ENCODE measurements around the gene NAALAD2.
A peak's percentile ranks its signal among the peaks of the same experiment; 100 is the strongest.
"Not testable (repeated sequence)": the region's sequence is repeated elsewhere in the genome, so short reads cannot be mapped to it uniquely, and the experiment has no call there.

NAALAD2 gene

GRCh38 chr11:90197377-90197776 is 62.9 kb downstream of the NAALAD2 start:
- no peak for DNase-seq

GRCh38 chr11:90202342-90202741 is 67.9 kb downstream of the NAALAD2 start:
- DNase-seq = no peak

GRCh38 chr11:90204407-90204806 is 69.9 kb downstream of the NAALAD2 start:
- no peak for DNase-seq

DNA sequence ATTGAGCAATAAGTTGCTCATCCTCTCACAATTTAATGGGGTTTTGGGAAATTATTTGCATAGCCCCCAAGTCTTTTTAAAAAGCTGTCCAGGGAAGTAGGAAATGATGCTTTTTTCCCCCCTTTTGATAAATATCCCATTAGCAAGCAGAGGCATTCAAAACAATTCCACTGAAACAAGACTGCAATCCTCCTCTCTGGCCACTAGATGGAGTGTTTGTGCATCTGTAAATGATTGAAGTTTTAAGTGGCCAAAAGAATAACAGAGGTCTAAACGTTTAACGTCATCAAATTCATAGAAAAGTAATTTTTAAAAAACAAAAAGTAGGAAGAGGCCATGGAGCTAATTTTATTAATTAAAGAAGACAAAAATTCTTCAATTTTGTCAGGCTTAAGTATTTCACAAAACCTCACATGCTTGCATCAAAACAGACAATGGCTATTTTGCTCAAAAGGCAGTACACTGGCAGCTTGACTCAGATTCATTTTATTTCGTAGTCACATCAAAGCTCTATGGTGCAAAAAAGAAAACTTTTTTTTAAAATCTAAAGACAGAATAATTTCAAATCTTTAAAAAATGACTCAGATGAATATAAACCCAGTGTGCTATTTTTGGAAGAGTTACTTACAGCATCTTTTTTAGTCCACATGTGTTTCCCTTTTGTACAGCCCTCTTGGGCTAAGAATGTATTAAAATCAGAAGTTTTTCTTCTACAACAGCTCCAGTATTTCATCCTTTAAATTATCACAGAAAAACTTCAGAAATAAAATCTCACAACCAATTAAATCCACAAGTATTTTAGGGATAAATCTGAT is 70.6 kb downstream of the NAALAD2 start:
- DNase-seq = no peak

DNA sequence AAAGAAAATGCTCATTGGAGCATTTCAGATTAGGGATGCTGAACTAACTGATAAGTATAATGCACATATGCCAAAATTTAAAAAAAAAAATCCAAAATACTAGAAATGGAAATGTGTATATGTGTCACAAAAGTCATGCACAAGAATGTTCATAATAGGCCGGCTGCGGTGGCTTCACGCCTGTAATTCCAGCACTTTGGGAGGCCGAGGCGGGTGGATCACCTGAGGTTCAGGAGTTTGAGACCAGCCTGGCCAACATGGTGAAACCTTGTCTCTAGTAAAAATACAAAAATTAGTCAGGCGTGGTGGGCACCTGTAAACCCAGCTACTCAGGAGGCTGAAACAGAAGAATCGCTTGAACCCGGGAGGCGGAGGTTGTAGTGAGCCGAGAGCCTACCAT is 73.5 kb downstream of the NAALAD2 start:
- not testable (repeated sequence) for DNase-seq

DNA sequence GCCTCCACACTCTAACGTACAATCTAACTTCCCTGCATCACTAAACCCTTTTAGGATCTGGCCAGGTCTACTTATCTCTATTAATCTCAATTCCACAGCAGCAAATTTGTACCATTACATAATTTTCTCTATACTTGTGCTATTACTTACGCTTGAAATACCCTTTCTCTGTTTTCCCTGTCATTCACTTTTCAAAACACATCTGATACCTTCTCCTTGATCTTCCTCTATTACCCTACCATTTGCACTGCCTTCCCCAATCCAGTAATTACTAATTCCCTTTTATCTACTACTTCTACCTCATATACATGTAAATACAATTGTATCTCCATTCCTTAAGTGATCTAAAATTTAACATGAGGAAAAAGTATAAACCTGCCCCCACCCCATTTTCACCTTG is 74.4 kb downstream of the NAALAD2 start:
- DNase-seq = no peak

- DNase-seq = no peak
Observed at GRCh38 chr11:90213322-90213721, 78.9 kb downstream of the NAALAD2 start.

DNA sequence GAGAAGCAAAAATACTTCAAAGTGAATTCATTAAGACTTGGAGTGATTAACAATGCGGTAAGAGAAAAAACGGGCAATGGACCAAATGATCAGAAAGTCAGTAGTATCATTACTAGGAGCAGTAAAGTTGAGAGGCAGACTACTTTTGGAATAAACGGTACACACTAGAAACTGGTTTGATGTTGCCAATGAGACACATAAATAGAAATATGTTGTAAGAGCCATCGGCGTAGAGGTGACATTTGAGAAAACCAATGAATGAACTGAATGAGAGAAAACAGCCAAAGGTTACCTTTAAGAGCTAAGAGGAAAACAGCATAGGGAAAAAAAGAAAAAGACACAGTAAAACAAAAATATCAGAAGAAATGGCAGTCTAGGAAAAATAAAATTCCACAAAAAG is 82.1 kb downstream of the NAALAD2 start:
- DNase-seq = no peak

DNA sequence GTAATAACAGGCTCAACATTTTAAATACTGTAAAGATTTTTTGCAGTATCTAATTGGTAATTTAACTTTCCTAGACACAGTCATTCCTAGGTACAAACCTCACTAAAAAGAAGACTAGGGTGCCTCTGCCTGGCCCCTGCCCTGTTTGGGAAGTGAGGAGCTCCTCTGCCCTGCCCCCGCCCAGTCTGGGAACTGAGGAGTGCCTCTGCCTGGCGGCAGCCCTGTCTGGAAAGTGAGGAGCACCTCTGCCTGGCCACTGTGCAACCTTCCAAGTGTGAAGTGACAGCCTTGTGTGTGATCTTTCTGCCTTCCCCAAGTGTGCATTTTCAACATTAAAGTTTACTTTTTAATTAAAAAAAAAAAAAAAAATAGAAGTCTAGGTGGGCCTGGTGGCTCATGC is 84.1 kb downstream of the NAALAD2 start:
- DNase-seq = no peak

DNA sequence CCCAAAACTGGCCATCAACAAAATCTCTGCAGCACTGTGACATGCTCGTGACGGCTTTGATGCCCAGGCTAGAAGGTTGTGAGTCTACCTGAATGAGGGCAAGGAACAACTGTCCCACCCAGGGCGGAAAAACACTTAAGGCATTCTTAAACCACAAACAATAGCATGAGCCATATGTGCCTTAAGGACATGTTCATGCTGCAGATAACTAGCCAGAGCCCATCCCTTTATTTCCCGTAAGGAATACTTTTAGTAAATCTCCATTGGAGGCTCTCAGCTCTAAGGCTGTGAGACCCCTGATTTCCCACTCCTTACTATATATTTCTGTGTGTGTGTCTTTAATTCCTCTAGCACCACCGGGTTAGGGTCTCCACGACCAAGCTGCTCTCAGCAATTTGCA is 85.0 kb downstream of the NAALAD2 start:
- DNase-seq = no peak

- DNase-seq = no peak
Observed at GRCh38 chr11:90220391-90220790, 85.9 kb downstream of the NAALAD2 start.

DNA sequence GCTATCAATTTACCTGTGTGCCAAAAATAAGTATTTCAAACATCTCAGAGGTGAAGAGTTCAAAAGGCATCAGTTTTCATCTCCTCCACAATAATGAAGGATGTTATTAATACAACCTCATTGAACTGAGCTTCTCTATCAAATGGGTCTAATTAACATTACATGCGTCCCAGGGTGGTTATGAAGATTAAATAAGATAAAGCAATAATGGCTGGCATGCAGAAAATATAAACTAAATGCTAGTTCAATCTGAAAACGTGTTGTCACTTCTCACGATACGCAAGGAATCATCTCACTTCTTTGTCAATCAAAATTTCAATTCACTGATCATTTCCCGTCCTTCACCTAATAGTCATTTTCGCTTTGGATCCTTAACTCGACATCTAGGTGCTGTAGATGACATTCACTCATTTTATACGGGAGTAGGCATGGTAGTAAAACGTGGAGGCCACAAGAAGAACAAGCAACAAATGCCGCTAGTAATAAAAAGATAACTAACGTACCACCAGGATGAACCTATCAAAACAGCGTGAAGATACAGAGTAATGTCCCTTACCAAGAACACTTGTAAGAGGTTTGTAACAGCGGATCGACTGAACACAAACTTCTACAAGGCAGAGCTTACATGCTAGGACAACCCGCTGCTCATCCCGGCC is 87.5 kb downstream of the NAALAD2 start:
- no peak for DNase-seq

DNA sequence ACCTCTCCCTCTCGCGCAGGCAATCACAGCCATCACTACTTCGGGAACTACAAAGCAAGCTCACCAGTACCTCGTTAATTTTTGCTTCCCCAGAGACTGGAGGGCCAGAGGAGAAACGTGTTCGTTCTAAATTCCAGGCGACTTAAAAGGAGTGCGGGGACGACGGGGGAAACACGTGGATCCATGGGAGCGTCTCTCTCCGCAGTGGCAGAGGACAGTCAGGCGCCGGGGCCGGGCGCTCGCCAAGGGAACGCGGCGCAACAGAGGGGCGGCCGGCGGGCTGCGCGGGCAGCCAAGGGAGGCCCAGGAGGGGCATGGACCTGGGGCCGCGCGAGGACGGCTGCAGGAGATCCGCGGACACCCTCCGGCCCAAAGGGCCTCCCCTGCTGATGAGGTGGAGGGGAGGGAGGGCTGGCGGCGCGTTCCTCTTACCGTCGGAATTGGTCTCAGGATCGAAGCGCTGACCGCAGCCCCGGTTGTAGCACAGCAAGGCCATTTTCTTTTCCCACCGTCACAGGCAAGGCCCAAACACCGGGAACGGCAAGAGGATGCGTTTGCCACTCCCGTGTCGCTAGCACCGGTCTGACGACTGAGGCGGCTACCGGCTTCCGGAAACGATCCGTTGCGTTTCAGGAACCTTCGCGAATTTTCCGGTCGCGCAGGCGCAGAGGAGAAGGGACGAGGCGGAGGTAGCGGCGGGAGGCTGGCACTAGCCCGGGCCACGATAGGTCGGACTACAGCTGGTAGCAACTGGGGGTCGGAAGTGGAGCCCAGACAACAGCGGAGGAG is 88.2 kb downstream of the NAALAD2 start, which contains the start of gene CHORDC1:
CHORDC1 (minus strand) TSS at position 591 of the 789 bp plus-strand sequence; CDS start at position 496, 95 bp downstream.
- DNase-seq = peak; percentile 91

GRCh38 chr11:90223248-90223585 is 88.8 kb downstream of the NAALAD2 start:
- DNase-seq = no peak

- DNase-seq = no peak
Observed at GRCh38 chr11:90228056-90228455, 93.6 kb downstream of the NAALAD2 start.

GRCh38 chr11:90229791-90230190 is 95.3 kb downstream of the NAALAD2 start:
- no peak for DNase-seq

GRCh38 chr11:90234977-90235376 is 100.5 kb downstream of the NAALAD2 start:
- no peak for DNase-seq

DNA sequence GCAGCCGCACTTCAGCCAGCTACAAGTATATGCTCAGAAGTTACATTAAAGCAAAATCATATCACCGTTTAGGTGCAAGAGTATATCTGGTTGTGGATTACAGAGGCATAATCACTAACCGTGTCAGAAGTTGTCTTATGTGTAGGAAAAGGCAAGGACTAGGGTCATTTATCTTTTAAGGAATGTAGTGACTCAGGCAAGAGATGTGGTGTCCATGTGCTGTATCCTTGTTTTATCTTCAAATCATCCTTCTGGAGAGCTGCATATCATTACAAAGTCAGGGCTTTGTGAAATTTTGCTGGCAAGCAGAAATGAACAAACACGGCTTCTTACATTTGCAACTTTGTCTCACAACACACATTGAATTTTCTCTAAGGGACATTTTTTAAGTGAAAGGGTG is 101.1 kb downstream of the NAALAD2 start:
- no peak for DNase-seq

DNA sequence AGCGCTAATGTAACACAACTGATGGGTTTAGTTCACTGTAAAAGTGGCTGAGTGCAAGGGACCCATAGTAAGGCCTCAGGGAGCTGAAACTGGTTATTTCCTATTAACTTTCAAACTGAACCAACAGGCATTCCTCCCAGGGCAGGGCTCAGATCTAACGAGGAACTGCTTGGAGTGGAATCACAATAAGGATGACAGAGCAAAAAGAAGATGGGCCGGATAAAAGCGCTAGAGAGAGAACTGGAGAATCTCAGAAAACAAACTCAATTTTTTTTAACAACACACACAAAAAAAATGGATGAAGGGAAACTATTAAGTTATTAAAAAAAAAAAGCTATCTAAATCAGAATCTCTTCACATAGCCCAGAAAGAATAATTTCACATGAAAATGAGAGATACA is 102.5 kb downstream of the NAALAD2 start:
- no peak for DNase-seq

DNA sequence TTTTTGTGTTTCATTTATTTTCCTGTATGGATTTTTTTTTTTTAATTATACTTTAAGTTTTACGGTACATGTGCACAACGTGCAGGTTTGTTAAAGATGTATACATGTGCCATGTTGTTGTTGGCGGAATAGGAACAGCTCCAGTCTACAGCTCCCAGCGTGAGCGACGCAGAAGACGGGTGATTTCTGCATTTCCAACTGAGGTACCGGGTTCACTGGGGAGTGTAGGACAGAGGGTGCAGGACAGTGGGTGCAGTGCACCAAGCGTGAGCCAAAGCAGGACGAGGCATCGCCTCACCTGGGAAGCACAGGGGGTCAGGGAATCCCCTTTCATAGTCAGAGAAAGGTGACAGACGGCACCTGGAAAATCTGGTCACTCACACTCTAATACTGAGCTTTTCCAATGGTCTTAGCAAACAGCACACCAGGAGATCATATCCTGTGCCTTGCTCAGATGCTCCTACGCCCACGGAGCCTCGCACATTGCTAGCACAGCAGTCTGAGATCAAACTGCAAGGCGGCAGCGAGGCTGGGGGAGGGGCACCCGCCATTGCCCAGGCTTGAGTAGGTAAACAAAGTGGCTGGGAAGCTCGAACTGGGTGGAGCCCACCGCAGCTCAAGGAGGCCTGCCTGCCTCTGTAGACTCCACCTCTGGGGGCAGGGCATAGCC is 105.6 kb downstream of the NAALAD2 start:
- DNase-seq = not testable (repeated sequence)

GRCh38 chr11:90241414-90241813 is 107.0 kb downstream of the NAALAD2 start:
- DNase-seq = no peak

Data from left hindlimb (tissue), 1 donor.